ENCODE results near the gene CYP46A1. TPM values are rescaled to one million over a fixed set of nuclear protein-coding genes. Genes with fewer than 3 reads are reported as not detected.

Gene CYP46A1
- total RNA-seq, 1 experiment from 2014 or later = 0.59 TPM

DNA sequence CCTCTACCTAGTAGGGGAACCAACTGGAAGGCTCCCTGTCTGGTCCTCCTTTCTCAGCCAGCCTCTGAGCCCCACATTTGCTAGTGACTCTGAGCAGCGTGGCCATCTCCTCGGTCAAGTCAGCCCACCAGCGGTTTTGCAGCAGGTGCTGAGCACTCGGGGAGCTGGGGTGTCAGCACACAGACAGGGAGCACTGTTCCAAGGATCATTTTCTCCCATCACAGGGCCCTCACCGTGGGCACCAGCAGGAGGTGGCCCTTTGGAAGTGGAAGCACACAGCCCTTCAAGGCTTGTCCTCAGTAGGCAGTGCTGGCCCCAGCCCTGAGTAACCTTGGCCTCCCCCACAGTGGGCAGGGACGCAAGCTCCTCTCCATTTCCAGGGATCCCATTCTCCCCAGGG is 85.0 kb downstream of the CYP46A1 start:
- Mint-ChIP-seq H3K4me3 (no peak overlapping the region), H3K27me3 (ENCODE audit: low read depth) (peaks cover 6% of the 10 kb centered on the region), H3K27ac (no peak overlapping the region), H3K4me1 (peaks cover 27 to 28% of the 10 kb centered on the region in 2 experiments), H3K9me3 (peaks cover 0 to 7% of the 10 kb centered on the region in 2 experiments; a peak in 4 of 5 replicates), H3K36me3 (ENCODE audit: insufficient read depth in 1 of 3, low read depth in 3 of 3) (peaks cover 0 to 2% (median 0%) of the 10 kb centered on the region in 3 experiments; a peak in 2 of 7 replicates)
- TF ChIP-seq, protein P1, sequence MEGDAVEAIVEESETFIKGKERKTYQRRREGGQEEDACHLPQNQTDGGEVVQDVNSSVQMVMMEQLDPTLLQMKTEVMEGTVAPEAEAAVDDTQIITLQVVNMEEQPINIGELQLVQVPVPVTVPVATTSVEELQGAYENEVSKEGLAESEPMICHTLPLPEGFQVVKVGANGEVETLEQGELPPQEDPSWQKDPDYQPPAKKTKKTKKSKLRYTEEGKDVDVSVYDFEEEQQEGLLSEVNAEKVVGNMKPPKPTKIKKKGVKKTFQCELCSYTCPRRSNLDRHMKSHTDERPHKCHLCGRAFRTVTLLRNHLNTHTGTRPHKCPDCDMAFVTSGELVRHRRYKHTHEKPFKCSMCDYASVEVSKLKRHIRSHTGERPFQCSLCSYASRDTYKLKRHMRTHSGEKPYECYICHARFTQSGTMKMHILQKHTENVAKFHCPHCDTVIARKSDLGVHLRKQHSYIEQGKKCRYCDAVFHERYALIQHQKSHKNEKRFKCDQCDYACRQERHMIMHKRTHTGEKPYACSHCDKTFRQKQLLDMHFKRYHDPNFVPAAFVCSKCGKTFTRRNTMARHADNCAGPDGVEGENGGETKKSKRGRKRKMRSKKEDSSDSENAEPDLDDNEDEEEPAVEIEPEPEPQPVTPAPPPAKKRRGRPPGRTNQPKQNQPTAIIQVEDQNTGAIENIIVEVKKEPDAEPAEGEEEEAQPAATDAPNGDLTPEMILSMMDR (conservative IDR thresholded peaks at IDR 0.05) = no peak
- Histone ChIP-seq H3T11ph (ENCODE audit: low read length) (no peak overlapping the region), H4K8ac (replicated peaks; ENCODE audit: insufficient read length, low read depth, low read length) (no peak overlapping the region), H3K27me3 (ENCODE audit: insufficient read depth, low read length) (no peaks in the 10 kb centered on the region; the same call in 1 of the 2 replicates), H2BK15ac (ENCODE audit: low read depth, low read length) (no peak overlapping the region), H3K9me3 (ENCODE audit: control insufficient read depth, low read depth, low read length) (no peaks in the 10 kb centered on the region), H2BK20ac (ENCODE audit: low read depth, low read length, poor library complexity, severe bottlenecking) (no peak overlapping the region), H2BK5ac (ENCODE audit: insufficient read length, low read length) (no peak overlapping the region), H3K56ac (ENCODE audit: insufficient read length, low read depth, low read length) (no peak overlapping the region), H3K4ac (ENCODE audit: low read depth, low read length) (no peak overlapping the region), H3K18ac (ENCODE audit: insufficient read length, low read depth, low read length) (no peak overlapping the region), H3K79me2 (ENCODE audit: insufficient read depth, low read length) (no peaks in the 10 kb centered on the region), H3K23ac (ENCODE audit: insufficient read length, low read depth, low read length) (no peak overlapping the region), H4K20me1 (ENCODE audit: control insufficient read depth, insufficient read depth, insufficient read length) (no peaks in the 10 kb centered on the region), H2AFZ (ENCODE audit: low read length) (no peak overlapping the region), H3K4me2 (ENCODE audit: insufficient read depth, insufficient read length, low read length) (no peak overlapping the region), H3K79me1 (ENCODE audit: insufficient read depth, low read depth, low read length, poor library complexity, severe bottlenecking) (no peaks in the 10 kb centered on the region), H3K4me1 (ENCODE audit: insufficient read depth, low read length) (peaks cover 6% of the 10 kb centered on the region; the same call in 1 of the 2 replicates), H3K14ac (ENCODE audit: insufficient read depth, low read length) (no peak overlapping the region), H4K91ac (ENCODE audit: insufficient read length, low read depth, low read length) (no peak overlapping the region), H2BK120ac (ENCODE audit: low read depth, low read length, poor library complexity, severe bottlenecking) (no peak overlapping the region), H2BK12ac (ENCODE audit: insufficient read length, low read depth, low read length) (no peak overlapping the region), H3K23me2 (ENCODE audit: insufficient read length, low read depth, low read length, poor library complexity, severe bottlenecking) (no peaks in the 10 kb centered on the region), H4K5ac (ENCODE audit: insufficient read length, low read depth, low read length) (no peak overlapping the region), H3K9ac (ENCODE audit: extremely low read depth, insufficient read length, low read length) (no peak overlapping the region), H2AK5ac (ENCODE audit: insufficient read length, low read length) (no peak overlapping the region), H3K27ac (ENCODE audit: insufficient read length, low read depth, low read length) (no peak overlapping the region)
- no CpG with 5 or more reads among the region's 6 CpGs for WGBS (ENCODE audit: extremely low coverage, insufficient read length, low lambda C conversion rate)
- DNase-seq = no peak

All from H9 (cell line).